ENCODE results near the gene AMDHD2. TPM values are rescaled to one million over a fixed set of nuclear protein-coding genes. Genes with fewer than 3 reads are reported as not detected.

AMDHD2 gene
- total and polyA plus RNA-seq, 2 of the 13 experiments (the other 11 are each of a cell fraction or from before 2014, with no cell fraction given), result 33.5 to 39.1 TPM

DNA sequence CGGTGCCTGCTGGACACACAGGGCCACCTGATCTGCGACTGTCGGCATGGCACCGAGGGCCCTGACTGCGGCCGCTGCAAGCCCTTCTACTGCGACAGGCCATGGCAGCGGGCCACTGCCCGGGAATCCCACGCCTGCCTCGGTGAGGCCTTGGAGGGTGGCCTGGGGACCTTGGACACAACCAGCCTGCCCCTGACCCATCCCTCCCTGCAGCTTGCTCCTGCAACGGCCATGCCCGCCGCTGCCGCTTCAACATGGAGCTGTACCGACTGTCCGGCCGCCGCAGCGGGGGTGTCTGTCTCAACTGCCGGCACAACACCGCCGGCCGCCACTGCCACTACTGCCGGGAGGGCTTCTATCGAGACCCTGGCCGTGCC is 47.7 kb upstream of the AMDHD2 start (continued):
- TF ChIP-seq AHR (CRISPR knock-in tag; IDR thresholded peaks at IDR 0.05), result 0 out of 2 replicates have a peak, but pooled peaks have one; percentile 12
- TF ChIP-seq ZNF567 (CRISPR knock-in tag; IDR thresholded peaks at IDR 0.05; ENCODE audit: borderline replicate concordance), result 0 out of 2 replicates have a peak, but pooled peaks have one; percentile 31
- TF ChIP-seq ZNF615 (CRISPR knock-in tag; IDR thresholded peaks at IDR 0.05; ENCODE audit: borderline replicate concordance), result no peak
- TF ChIP-seq ZBTB1 (CRISPR knock-in tag; IDR thresholded peaks at IDR 0.05; ENCODE audit: borderline replicate concordance), result no peak
- no peak for TF ChIP-seq FOXK2 (IDR thresholded peaks at IDR 0.05)
- TF ChIP-seq ZFP90 (CRISPR knock-in tag; IDR thresholded peaks at IDR 0.05; ENCODE audit: borderline replicate concordance), result no peak
- TF ChIP-seq, protein P1, sequence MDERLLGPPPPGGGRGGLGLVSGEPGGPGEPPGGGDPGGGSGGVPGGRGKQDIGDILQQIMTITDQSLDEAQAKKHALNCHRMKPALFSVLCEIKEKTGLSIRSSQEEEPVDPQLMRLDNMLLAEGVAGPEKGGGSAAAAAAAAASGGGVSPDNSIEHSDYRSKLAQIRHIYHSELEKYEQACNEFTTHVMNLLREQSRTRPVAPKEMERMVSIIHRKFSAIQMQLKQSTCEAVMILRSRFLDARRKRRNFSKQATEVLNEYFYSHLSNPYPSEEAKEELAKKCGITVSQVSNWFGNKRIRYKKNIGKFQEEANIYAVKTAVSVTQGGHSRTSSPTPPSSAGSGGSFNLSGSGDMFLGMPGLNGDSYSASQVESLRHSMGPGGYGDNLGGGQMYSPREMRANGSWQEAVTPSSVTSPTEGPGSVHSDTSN (CRISPR knock-in tag; IDR thresholded peaks at IDR 0.05), result no peak
- TF ChIP-seq, protein P2, sequence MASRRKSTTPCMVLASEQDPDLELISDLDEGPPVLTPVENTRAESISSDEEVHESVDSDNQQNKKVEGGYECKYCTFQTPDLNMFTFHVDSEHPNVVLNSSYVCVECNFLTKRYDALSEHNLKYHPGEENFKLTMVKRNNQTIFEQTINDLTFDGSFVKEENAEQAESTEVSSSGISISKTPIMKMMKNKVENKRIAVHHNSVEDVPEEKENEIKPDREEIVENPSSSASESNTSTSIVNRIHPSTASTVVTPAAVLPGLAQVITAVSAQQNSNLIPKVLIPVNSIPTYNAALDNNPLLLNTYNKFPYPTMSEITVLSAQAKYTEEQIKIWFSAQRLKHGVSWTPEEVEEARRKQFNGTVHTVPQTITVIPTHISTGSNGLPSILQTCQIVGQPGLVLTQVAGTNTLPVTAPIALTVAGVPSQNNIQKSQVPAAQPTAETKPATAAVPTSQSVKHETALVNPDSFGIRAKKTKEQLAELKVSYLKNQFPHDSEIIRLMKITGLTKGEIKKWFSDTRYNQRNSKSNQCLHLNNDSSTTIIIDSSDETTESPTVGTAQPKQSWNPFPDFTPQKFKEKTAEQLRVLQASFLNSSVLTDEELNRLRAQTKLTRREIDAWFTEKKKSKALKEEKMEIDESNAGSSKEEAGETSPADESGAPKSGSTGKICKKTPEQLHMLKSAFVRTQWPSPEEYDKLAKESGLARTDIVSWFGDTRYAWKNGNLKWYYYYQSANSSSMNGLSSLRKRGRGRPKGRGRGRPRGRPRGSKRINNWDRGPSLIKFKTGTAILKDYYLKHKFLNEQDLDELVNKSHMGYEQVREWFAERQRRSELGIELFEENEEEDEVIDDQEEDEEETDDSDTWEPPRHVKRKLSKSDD (CRISPR knock-in tag; IDR thresholded peaks at IDR 0.05; ENCODE audit: low read depth), result no peak
- peak; percentile 51 for TF ChIP-seq AGO1 (IDR thresholded peaks at IDR 0.05; ENCODE audit: low read depth, low read length, poor library complexity, severe bottlenecking)
- TF ChIP-seq, protein P3, sequence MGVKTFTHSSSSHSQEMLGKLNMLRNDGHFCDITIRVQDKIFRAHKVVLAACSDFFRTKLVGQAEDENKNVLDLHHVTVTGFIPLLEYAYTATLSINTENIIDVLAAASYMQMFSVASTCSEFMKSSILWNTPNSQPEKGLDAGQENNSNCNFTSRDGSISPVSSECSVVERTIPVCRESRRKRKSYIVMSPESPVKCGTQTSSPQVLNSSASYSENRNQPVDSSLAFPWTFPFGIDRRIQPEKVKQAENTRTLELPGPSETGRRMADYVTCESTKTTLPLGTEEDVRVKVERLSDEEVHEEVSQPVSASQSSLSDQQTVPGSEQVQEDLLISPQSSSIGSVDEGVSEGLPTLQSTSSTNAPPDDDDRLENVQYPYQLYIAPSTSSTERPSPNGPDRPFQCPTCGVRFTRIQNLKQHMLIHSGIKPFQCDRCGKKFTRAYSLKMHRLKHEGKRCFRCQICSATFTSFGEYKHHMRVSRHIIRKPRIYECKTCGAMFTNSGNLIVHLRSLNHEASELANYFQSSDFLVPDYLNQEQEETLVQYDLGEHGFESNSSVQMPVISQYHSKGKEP (CRISPR knock-in tag; IDR thresholded peaks at IDR 0.05), result no peak
- TF ChIP-seq, protein P4, sequence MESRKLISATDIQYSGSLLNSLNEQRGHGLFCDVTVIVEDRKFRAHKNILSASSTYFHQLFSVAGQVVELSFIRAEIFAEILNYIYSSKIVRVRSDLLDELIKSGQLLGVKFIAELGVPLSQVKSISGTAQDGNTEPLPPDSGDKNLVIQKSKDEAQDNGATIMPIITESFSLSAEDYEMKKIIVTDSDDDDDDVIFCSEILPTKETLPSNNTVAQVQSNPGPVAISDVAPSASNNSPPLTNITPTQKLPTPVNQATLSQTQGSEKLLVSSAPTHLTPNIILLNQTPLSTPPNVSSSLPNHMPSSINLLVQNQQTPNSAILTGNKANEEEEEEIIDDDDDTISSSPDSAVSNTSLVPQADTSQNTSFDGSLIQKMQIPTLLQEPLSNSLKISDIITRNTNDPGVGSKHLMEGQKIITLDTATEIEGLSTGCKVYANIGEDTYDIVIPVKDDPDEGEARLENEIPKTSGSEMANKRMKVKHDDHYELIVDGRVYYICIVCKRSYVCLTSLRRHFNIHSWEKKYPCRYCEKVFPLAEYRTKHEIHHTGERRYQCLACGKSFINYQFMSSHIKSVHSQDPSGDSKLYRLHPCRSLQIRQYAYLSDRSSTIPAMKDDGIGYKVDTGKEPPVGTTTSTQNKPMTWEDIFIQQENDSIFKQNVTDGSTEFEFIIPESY (CRISPR knock-in tag; IDR thresholded peaks at IDR 0.05), result peak; percentile 59; the same call in 1 of the 2 replicates
- TF ChIP-seq, protein P5, sequence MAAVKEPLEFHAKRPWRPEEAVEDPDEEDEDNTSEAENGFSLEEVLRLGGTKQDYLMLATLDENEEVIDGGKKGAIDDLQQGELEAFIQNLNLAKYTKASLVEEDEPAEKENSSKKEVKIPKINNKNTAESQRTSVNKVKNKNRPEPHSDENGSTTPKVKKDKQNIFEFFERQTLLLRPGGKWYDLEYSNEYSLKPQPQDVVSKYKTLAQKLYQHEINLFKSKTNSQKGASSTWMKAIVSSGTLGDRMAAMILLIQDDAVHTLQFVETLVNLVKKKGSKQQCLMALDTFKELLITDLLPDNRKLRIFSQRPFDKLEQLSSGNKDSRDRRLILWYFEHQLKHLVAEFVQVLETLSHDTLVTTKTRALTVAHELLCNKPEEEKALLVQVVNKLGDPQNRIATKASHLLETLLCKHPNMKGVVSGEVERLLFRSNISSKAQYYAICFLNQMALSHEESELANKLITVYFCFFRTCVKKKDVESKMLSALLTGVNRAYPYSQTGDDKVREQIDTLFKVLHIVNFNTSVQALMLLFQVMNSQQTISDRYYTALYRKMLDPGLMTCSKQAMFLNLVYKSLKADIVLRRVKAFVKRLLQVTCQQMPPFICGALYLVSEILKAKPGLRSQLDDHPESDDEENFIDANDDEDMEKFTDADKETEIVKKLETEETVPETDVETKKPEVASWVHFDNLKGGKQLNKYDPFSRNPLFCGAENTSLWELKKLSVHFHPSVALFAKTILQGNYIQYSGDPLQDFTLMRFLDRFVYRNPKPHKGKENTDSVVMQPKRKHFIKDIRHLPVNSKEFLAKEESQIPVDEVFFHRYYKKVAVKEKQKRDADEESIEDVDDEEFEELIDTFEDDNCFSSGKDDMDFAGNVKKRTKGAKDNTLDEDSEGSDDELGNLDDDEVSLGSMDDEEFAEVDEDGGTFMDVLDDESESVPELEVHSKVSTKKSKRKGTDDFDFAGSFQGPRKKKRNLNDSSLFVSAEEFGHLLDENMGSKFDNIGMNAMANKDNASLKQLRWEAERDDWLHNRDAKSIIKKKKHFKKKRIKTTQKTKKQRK (IDR thresholded peaks at IDR 0.05; ENCODE audit: low read length), result no peak
